ENCODE measurements around the gene ARMCX4.
"Not testable (repeated sequence)": the region's sequence is repeated elsewhere in the genome, so short reads cannot be mapped to it uniquely, and the experiment has no call there.

Gene ARMCX4

GRCh38 chrX:101488796-101489195, 3.5 kb downstream of the ARMCX4 start:
- Histone ChIP-seq H3K36me3 (ENCODE audit: insufficient read depth, low read length) (peaks cover 4% of the 10 kb centered on the region), H3K4me3 (ENCODE audit: low read depth in 1 of 2, low read length in 2 of 2) (no peak overlapping the region), H3K9me3 (ENCODE audit: low read length) (no peaks in the 10 kb centered on the region), H3K4me1 (ENCODE audit: insufficient read depth, low read length) (no peaks in the 10 kb centered on the region), H3K27me3 (ENCODE audit: control insufficient read depth in 1 of 2, insufficient read depth in 2 of 2, low read length in 2 of 2) (peaks cover 0 to 8% of the 10 kb centered on the region in 2 donors), H3K9ac (ENCODE audit: low read length) (no peak overlapping the region), H3K27ac (ENCODE audit: low read depth, low read length) (no peak overlapping the region)

DNA sequence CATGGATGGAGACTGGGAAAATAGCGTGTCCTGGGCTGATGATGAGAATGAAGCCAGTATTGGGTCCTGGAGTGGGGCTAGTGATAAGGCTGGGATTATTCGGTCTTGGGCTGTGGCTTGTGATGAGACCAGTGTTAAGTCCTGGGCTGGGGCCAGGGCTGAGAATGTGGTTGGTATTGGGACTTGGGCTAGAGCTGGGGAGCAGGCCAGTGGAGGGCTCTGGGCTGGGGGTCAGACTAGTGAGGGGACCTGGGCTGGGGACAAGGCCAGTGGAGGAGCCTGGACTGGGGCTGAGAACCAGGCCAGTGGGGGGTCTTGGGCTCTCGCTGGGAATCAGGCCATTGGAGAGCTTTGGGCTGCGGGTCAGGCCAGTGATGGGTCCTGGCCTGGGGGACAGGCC, 6.7 kb downstream of the ARMCX4 start:
- peaks cover 4% of the 10 kb centered on the region for H3K36me3 ChIP-seq (ENCODE audit: insufficient read depth, low read length)
- no peaks in the 10 kb centered on the region for H3K9me3 ChIP-seq (ENCODE audit: low read length)
- H3K9ac ChIP-seq (ENCODE audit: low read length), result no peak overlapping the region
- no peaks in the 10 kb centered on the region for H3K4me1 ChIP-seq (ENCODE audit: insufficient read depth, low read length)
- no peak overlapping the region for H3K27ac ChIP-seq (ENCODE audit: low read depth, low read length)
- H3K27me3 ChIP-seq (ENCODE audit: control insufficient read depth in 1 of 2, insufficient read depth in 2 of 2, low read length in 2 of 2), result peaks cover 0 to 8% of the 10 kb centered on the region in 2 donors
- H3K4me3 ChIP-seq (ENCODE audit: low read depth in 1 of 2, low read length in 2 of 2), result no peak overlapping the region

DNA sequence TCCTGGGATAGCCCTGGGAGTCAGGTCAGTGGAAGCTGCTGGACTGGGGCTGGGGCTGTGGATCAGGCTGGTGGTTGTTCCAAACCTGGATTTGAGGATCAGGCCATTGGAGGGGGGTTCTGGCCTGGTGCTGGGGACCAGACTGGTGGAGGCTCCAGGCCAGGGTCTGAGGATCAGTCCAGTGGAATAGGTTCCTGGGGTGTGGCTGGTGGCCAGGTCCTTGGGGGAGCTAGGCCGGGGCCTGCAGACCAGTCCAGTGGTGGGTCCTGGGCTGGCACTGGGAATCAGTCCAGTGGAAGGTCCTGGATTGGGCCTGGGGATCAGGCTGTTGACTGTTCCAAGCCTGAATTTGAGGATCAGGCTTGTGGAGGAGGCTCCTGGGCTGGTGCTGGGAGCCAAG, 8.0 kb downstream of the ARMCX4 start:
- H3K9ac ChIP-seq (ENCODE audit: low read length), result no peak overlapping the region
- peaks cover 4% of the 10 kb centered on the region for H3K36me3 ChIP-seq (ENCODE audit: insufficient read depth, low read length)
- no peaks in the 10 kb centered on the region for H3K9me3 ChIP-seq (ENCODE audit: low read length)
- H3K27ac ChIP-seq (ENCODE audit: low read depth, low read length), result no peak overlapping the region
- peaks cover 0 to 8% of the 10 kb centered on the region in 2 donors for H3K27me3 ChIP-seq (ENCODE audit: control insufficient read depth in 1 of 2, insufficient read depth in 2 of 2, low read length in 2 of 2)
- H3K4me1 ChIP-seq (ENCODE audit: insufficient read depth, low read length), result no peaks in the 10 kb centered on the region
- H3K4me3 ChIP-seq (ENCODE audit: low read depth in 1 of 2, low read length in 2 of 2), result no peak overlapping the region

- not testable (repeated sequence) for H3K27ac ChIP-seq (ENCODE audit: low read depth, low read length); H3K27me3 ChIP-seq (ENCODE audit: control insufficient read depth in 1 of 2, insufficient read depth in 2 of 2, low read length in 2 of 2); H3K9ac ChIP-seq (ENCODE audit: low read length); H3K9me3 ChIP-seq (ENCODE audit: low read length); H3K4me3 ChIP-seq (ENCODE audit: low read depth in 1 of 2, low read length in 2 of 2); H3K4me1 ChIP-seq (ENCODE audit: insufficient read depth, low read length); H3K36me3 ChIP-seq (ENCODE audit: insufficient read depth, low read length)
These were observed 17.7 kb downstream of the ARMCX4 start for GRCh38 chrX:101502929-101503328.

DNA sequence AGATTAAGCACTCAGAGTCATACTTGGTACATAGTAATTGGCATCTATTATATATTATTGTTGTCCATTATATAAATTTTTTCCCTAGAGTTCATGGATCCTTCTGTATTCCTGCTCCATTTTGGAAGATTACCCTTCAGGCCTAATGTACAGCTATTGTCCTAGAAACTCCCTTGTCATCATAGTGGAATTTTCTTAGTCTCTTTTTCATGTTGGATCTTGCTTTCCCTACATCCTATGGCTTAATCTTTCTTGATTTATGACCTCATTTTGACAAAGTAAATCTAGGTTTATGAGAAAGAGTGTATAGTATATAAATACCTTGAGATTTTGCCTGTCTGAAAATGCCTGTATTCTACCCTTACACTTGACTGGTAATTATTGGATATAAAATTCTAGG, 22.1 kb downstream of the ARMCX4 start:
- Histone ChIP-seq H3K27ac (ENCODE audit: low read depth, low read length) (no peak overlapping the region), H3K9ac (ENCODE audit: low read length) (no peak overlapping the region), H3K27me3 (ENCODE audit: control insufficient read depth in 1 of 2, insufficient read depth in 2 of 2, low read length in 2 of 2) (no peaks in the 10 kb centered on the region), H3K9me3 (ENCODE audit: low read length) (no peaks in the 10 kb centered on the region), H3K36me3 (ENCODE audit: insufficient read depth, low read length) (peaks cover 6% of the 10 kb centered on the region), H3K4me3 (ENCODE audit: low read depth in 1 of 2, low read length in 2 of 2) (no peak overlapping the region), H3K4me1 (ENCODE audit: insufficient read depth, low read length) (no peaks in the 10 kb centered on the region)

DNA sequence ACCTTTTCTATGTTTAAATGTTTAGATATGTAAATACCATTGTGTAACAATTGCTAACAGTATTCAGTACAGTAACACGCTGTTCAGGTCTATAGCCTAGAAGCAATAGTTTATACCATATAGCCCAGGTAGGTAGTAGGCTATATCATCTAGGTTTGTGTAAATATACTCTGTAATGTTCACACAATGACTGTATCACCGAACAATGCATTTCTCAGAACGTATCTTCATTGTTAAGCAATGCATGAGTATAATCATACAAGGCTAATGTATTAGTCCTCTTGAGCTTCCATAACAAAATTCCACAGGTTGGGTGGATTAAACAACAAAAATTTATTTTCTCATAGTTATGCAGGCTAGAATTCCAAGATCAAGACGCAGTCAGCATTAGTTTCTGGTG, 22.7 kb downstream of the ARMCX4 start:
- Histone ChIP-seq H3K4me3 (ENCODE audit: low read depth in 1 of 2, low read length in 2 of 2) (no peak overlapping the region), H3K27ac (ENCODE audit: low read depth, low read length) (no peak overlapping the region), H3K9me3 (ENCODE audit: low read length) (no peaks in the 10 kb centered on the region), H3K9ac (ENCODE audit: low read length) (no peak overlapping the region), H3K27me3 (ENCODE audit: control insufficient read depth in 1 of 2, insufficient read depth in 2 of 2, low read length in 2 of 2) (no peaks in the 10 kb centered on the region), H3K4me1 (ENCODE audit: insufficient read depth, low read length) (no peaks in the 10 kb centered on the region), H3K36me3 (ENCODE audit: insufficient read depth, low read length) (peaks cover 6% of the 10 kb centered on the region)

DNA sequence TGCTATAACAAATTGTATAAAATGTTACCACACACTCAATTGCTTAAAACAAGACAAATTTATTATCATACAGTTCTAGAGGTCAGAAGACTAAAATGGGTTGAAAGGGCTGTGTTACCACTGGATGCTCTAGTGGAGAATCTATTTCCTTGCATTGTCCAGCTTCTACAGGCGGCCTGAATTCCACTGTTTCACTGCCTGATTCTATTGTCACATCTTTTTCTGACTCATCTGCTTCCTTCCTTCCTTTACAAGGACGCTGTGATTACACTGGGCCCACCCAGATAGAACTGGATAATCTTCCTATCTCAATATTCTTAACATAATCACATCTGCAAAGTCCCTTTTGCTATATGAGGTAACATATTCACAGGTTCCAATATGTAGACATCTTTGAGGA, 45.7 kb downstream of the ARMCX4 start:
- Histone ChIP-seq H3K27ac (ENCODE audit: low read depth, low read length) (no peak overlapping the region), H3K4me1 (ENCODE audit: insufficient read depth, low read length) (no peaks in the 10 kb centered on the region), H3K27me3 (ENCODE audit: control insufficient read depth in 1 of 2, insufficient read depth in 2 of 2, low read length in 2 of 2) (no peaks in the 10 kb centered on the region), H3K36me3 (ENCODE audit: insufficient read depth, low read length) (no peaks in the 10 kb centered on the region), H3K4me3 (ENCODE audit: low read depth in 1 of 2, low read length in 2 of 2) (no peak overlapping the region), H3K9ac (ENCODE audit: low read length) (no peak overlapping the region), H3K9me3 (ENCODE audit: low read length) (no peaks in the 10 kb centered on the region)

Measured in muscle layer of colon (tissue), 2 donors.